Fibroblast of gingiva (primary cell): Measurements from ENCODE around the gene RPTOR.
"Not testable (repeated sequence)": the region's sequence is repeated elsewhere in the genome, so short reads cannot be mapped to it uniquely, and the experiment has no call there.

Experiments used
- DNase-seq: peaks from one replicate; pipeline ENCODE4 v3.0.0-alpha.2; 2011; ENCODE audit warnings: low read depth

The RPTOR gene

GRCh38 chr17:80544655-80545498 is at the start of gene RPTOR:
Gene RPTOR, plus strand, starts transcription at chr17:80544838. Its CDS starts 792 bp downstream, at chr17:80545630.
- peak; percentile 88 for DNase-seq

- DNase-seq = no peak
Observed at GRCh38 chr17:80497726-80498241, 46.9 kb upstream of the RPTOR start.

DNA sequence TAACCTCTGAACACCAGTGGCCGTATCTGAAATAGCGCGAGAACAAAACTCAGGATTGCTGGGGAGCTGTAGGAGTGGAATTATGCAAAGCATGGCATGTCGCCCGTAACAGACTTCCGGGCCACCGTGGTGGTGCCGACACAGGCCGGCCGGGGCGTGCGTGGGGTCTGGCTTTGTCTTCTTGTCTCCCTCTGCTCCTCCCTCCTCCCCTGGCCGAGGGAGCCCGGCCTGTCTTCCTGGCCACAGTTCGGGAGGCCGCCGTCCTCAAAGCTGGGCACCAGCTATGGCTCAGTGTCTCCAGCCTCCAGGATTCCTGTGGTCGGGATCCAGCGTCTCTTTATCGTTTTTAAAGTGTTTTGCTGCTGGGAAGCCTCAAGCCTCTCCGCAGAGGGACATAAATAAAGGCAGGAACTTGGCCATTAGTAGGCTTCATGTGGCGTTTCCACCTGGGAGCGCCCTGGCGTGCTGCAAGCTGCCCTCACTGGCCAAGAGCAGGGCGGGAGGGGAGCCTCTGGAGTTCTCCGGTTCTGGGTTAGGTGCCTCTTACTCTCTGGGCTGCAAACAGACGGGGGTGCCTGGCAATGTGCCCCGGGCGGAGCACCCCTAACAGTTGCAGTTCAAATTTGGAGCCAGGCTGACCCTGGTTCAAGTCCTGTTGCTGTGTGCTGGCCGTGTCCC is 46.3 kb upstream of the RPTOR start:
- DNase-seq = peak; percentile 63

GRCh38 chr17:80498920-80499410 is 45.7 kb upstream of the RPTOR start:
- DNase-seq = no peak

DNA sequence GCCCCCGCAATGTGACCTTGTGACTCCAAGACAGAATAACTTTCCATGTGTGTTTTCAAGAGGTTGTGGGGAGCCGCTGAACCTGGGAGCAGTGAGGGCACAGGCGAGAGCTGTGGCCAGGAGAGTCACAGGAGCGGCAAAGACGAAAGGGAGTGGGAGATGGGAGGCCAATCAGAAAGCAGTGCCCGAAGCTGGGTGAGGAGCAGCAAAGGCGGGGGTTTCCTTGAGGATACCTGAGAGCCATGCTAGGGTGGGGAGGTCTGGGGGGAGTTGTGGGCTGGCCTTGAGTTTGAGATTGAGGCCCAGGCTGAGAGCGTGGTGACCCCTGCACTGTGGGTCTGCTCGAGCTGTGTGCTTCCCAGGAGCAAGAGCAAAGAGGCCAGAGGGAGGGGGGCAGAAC is 45.1 kb upstream of the RPTOR start:
- DNase-seq = no peak

- DNase-seq = no peak
Observed at GRCh38 chr17:80499961-80500665, 44.5 kb upstream of the RPTOR start.

DNA sequence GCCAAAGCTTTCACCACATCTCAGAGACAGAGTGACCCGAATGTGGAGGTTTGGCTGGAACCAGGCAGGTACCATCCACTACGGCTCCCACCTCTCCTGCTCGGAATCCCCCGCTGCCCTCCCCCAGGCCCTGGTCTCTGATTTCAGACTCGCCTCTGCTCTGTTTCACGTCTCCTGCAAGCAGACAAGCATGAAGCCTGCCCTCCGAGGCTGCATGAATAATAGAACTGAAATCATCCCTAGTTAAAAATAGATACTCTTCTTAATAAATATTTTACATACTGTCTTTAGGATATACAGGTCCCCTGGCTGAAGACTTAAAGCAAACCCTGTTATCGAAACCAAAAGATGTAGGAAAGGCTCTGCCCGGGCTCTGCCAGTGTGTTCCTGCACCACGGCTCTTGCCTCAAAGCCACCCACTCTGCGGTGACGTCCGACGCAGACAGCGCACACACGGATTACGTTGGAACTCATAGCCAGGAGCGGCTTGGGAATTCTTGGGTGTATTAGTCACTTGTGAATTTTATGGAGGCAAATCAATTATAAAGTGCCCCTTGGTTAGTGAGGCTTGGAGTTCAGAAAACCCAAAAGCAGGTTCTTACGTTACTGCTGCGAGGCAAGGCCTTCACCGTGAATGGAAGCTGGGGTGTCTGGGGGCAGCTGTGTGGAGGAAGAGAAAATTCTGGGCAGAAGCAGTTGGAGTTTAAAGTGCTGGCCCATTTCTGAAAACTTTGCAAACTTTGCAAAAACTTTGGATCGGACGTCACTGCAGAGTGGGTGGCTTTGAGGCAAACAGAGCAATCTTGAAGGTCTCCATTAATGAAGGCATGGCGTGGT is 42.7 kb upstream of the RPTOR start:
- no peak for DNase-seq

DNA sequence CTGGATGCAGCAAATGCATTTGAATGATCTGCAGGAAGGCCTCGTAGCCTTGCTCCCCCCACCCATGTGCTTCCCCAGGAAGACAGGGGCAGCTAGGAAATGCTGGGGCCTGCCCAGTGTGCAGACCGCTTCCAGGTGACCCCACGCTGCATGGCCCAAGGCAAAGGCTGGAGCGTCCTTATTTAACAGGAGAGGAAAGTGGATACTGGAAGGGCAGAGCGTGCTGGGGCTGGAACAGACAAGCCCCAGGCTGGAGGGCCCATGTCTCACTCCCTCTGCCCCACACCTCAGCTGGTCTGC is 42.1 kb upstream of the RPTOR start:
- DNase-seq = no peak

DNA sequence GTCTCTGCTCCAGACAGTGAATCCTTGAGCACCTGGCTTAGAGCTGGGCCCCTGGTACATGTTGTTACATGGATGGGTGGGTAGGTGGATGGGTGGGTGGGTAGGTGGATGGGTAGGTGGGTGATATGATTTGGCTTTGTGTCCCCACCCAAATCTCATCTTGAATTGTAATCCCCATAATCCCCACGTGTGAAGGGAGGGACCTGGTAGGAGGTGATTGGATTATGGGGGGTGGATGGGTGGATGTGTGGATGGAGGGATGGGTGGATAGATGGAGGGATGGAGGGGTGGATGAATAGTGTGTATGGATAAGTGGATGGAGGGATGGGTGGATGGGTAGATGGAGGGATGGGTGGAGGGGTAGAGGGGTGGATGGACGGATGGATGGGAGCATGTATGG is 41.6 kb upstream of the RPTOR start:
- no peak for DNase-seq

DNA sequence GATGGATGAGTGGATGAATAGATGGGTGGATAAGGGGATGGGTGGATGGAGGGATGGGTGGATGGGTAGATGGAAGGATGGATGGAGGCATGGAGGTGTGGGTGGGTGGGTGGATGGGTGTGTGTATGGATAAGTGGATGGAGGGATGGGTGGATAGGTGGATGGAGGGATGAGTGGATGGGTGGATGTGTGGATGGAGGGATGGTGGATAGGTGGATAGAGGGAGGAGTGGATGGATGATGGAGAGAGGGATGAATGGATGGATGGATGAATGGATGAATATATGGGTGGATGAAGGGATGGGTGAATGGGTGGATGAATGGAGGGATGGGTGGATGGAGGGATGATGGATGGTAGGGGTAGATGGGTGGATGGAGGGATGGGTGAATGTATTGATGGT is 40.7 kb upstream of the RPTOR start:
- DNase-seq = no peak

- DNase-seq = peak; percentile 23
Observed at GRCh38 chr17:80504686-80505413, 39.8 kb upstream of the RPTOR start.

DNA sequence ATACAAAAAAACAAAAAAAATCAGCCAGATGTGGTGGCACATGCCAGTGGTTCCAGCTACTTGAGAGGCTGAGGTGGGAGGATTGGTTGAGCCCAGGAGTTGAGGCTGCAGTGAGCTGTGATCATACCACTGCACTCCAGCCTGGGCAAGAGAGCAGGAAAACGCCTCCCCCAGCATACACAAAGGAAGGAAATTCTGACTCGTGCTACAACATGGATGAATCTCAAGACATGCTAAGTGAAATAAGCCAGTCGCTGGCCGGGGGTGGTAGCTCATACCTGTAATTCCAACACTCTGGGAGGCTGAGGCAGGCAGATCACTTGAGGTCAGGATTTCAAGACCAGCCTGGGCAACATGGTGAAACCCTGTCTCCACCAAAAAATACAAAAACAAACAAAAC is 37.5 kb upstream of the RPTOR start:
- not testable (repeated sequence) for DNase-seq

DNA sequence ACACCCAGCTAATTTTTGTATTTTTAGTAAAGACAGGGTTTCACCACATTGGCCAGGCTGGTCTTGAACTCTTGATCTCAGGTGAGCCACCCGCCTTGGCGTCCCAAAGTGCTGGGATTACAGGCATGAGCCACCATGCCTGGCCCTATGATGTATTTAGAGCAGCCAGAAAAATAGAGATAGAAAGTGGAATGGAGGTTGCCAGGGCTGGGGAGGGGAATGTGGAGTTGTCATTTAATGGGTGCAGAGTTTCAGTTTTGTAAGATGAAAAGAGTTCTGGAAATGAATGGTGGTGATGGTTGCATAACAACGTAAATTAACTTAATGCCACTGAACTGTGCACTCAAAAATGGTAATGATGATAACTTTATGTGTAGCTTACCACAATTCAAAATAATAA is 36.7 kb upstream of the RPTOR start:
- DNase-seq = no peak

- no peak for DNase-seq
Observed at GRCh38 chr17:80509311-80509710, 35.3 kb upstream of the RPTOR start.

DNA sequence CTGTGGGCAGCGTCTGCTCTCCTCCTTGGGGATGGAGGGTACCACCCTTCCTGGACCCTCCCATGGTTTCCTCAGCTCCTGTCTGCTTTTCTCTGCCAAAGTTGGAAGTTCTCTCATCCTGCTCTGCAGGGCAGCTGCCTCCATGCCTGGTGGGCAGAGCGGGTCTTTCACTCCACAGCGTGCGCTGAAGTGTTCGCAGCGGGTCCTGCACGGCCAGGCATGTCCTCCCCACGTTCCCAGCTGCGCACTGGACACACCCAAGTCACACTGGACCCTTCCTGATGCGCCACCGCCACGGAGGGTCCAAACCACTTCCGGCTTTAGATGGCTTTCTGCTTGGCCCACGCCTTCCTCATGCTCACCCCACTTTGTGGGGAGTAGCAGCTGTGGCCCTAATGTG is 34.5 kb upstream of the RPTOR start:
- DNase-seq = no peak

DNA sequence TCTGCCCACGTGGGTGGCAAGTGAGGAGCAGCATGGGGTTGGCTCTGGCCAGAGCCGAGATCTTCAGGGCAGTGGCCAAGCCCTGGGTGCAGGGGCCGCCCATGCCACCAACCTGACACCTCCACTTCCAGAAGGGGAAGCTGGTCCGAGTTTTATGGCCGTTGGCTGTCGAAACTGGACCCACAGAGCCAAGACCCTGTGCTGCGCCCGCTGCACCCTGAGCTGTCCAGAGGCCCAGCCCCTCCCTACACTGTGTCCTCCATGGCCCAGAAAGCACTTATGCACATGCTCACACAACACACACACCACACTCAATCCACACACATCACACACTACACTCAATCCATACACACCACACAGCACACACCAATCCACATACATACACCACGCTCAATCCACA is 33.9 kb upstream of the RPTOR start:
- no peak for DNase-seq

GRCh38 chr17:80511222-80512180 is 33.1 kb upstream of the RPTOR start:
- DNase-seq = no peak

DNA sequence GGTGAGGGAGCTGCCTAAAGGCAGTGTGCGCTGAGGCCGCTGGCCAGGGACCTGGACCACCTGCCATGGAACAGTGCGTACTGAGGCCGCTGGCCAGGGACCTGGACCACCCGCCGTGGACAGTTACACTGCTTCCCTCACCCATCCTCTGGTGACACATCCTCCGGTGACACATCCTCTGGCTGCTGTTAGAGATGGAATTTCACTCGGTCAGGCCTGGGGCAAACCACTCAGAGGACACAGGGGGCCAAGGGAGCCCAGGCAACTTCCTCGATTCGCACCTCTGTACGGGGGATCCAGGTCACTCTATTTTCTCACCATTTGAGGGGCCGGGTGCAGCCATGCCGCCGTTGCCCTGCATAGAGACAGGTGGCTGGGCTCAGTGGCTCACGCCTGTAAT is 32.4 kb upstream of the RPTOR start:
- DNase-seq = no peak

DNA sequence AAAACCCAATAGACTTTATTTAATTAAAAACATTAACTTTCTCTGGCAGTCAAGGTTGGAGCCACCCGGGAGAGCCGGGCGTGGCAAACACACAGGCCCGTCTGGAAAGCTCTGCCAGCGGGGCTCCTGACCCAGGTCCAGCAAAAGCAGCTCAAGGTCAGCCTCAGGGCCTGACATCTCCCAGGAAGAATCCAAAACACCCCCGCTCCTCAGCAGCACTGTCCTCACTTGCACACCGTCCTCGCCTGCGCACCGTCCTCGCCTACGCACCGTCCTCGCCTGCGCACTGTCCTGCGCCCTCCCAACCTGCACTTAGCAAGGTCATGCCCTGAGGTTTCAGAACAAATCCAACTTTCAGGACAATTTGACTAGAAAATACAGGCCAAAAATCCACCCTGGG is 31.4 kb upstream of the RPTOR start:
- no peak for DNase-seq

DNA sequence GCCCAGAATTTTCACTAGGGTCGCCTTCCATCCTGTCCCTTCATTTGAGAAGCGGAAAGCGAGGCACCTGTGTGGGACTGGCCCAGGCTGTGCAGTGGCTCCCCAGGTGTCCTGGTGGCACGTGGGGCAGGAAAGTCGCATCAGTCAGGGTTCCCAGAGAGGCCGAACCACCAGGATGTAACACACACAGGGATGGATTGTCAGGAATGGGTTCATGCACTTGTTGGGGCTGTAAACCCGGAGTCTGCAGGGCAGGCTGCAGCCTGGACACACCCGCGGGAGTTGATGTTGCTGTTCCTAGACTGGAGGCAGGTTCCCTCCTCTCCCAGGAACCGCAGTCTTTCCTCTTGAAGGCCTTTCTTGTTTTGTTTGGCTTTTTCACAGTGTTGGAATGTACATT is 30.7 kb upstream of the RPTOR start:
- peak; percentile 36 for DNase-seq
